Lung (tissue), 12 donors: ENCODE data around the gene SULT1E1. TPM values are rescaled to one million over a fixed set of nuclear protein-coding genes. Genes with fewer than 3 reads are reported as not detected.

ENCODE experiments used
- ATAC-seq: fragments of 200-7000 bp; cut with Tn5 transposase; one replicate; pipeline ENCODE4 v1.9.1; 2020; ENCODE audit warnings: moderate number of reproducible peaks; ENCODE audit not compliant: insufficient read depth, low FRiP score
- DNase-seq, 3 donors: peaks; one replicate each; pipeline ENCODE4 v3.0.0-alpha.2; 2013 to 2017
- H3K27ac ChIP-seq, 2 donors: one replicate each; pipeline ENCODE4 v1.5.1; 2013; ENCODE audit warnings: mild to moderate bottlenecking in 2 of 2, moderate library complexity in 2 of 2, control low read depth in 1 of 2, inconsistent platforms in 1 of 2, low read depth in 1 of 2, low read length in 1 of 2
- H3K27me3 ChIP-seq, 3 donors: one replicate each; pipeline ENCODE4 v1.5.1; 2013; ENCODE audit warnings: low read length in 2 of 3; ENCODE audit not compliant: control insufficient read depth in 3 of 3, insufficient read depth in 3 of 3
- H3K36me3 ChIP-seq, 4 donors: one replicate each; pipeline ENCODE4 v1.5.1; 2013; ENCODE audit warnings: low read length in 4 of 4, mild to moderate bottlenecking in 1 of 4, moderate library complexity in 1 of 4; ENCODE audit not compliant: control insufficient read depth in 4 of 4, insufficient read depth in 4 of 4
- H3K4me1 ChIP-seq, 5 donors: one replicate each; pipeline ENCODE4 v1.5.1; 2013; ENCODE audit warnings: low read length in 5 of 5, mild to moderate bottlenecking in 2 of 5, moderate library complexity in 1 of 5; ENCODE audit not compliant: control insufficient read depth in 5 of 5, insufficient read depth in 5 of 5
- H3K4me3 ChIP-seq: one replicate; pipeline ENCODE4 v1.5.1; 2013; ENCODE audit warnings: mild to moderate bottlenecking, control low read depth, moderate library complexity
- H3K9ac ChIP-seq, 2 donors: one replicate each; pipeline ENCODE4 v1.5.1; 2013; ENCODE audit warnings: low read length in 2 of 2, control low read depth in 1 of 2; ENCODE audit not compliant: insufficient read depth in 1 of 2
- H3K9me3 ChIP-seq, 4 donors: one replicate each; pipeline ENCODE4 v1.5.1; 2013; ENCODE audit warnings: low read length in 3 of 4, mild to moderate bottlenecking in 1 of 4, moderate library complexity in 1 of 4; ENCODE audit not compliant: control insufficient read depth in 4 of 4, insufficient read depth in 3 of 4
- whole genome bisulfite sequencing, 2 donors: extraction: QIAGEN DNeasy Blood & Tissue Kit; methylation state at CpG; one replicate each; pipeline ENCODE4 v1.1.7; 2013; 5-methylcytosine and 5-hydroxymethylcytosine counted together
- polyA plus RNA-seq, 2 donors: library from polyadenylated mRNA; stranded (reverse); fragments of 200-250 nt; gene quantifications; one replicate each; pipeline ENCODE4 v1.2.1, GENCODE V29; 2013
- total RNA-seq, 2 donors: library from RNA; depleted of rRNA in 1 of 2; stranded (reverse); fragments of >200 nt in 1 of 2; gene quantifications; one replicate each; pipeline ENCODE4 v1.2.1, GENCODE V29; 2014 to 2021
- TF ChIP-seq, protein P1 (sequence below): IDR thresholded peaks from 2 replicates; pipeline ENCODE4 v1.5.1; 2012; ENCODE audit warnings: mild to moderate bottlenecking; ENCODE audit errors: control extremely low read depth, extremely low read depth
- donor health status: control.
- donor health status: control.
- donor health status: Bipolar disorder and iron deficiency.
- donor health status: healthy.
- donor health status: DM: yes; HTN: yes; CAD: no.

Gene SULT1E1
- total and polyA plus RNA-seq, 4 donors, result 0.39 to 146 (median 3.6) TPM

GRCh38 chr4:69860521-69861298, 765 bp upstream of the SULT1E1 start:
- Histone ChIP-seq H3K4me3 (no peak overlapping the region), H3K9me3 (no peaks in the 10 kb centered on the region), H3K27me3 (no peaks in the 10 kb centered on the region), H3K36me3 (no peaks in the 10 kb centered on the region), H3K9ac (peak overlapping the region in 1 of 2 donors; percentile 3), H3K27ac (no peak overlapping the region), H3K4me1 (peaks cover 0 to 38% (median 0%) of the 10 kb centered on the region in 5 donors)
- TF ChIP-seq, protein P1, sequence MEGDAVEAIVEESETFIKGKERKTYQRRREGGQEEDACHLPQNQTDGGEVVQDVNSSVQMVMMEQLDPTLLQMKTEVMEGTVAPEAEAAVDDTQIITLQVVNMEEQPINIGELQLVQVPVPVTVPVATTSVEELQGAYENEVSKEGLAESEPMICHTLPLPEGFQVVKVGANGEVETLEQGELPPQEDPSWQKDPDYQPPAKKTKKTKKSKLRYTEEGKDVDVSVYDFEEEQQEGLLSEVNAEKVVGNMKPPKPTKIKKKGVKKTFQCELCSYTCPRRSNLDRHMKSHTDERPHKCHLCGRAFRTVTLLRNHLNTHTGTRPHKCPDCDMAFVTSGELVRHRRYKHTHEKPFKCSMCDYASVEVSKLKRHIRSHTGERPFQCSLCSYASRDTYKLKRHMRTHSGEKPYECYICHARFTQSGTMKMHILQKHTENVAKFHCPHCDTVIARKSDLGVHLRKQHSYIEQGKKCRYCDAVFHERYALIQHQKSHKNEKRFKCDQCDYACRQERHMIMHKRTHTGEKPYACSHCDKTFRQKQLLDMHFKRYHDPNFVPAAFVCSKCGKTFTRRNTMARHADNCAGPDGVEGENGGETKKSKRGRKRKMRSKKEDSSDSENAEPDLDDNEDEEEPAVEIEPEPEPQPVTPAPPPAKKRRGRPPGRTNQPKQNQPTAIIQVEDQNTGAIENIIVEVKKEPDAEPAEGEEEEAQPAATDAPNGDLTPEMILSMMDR, result no peak
- ATAC-seq (no peak), DNase-seq (no peak)
- WGBS, 2 donors, result 75 to 95% methylated on average over 1 of the region's 1 CpG

GRCh38 chr4:69859140-69859685, 732 bp downstream of the SULT1E1 start:
- TF ChIP-seq, protein P1, result no peak
- Histone ChIP-seq H3K36me3 (no peaks in the 10 kb centered on the region), H3K9me3 (no peaks in the 10 kb centered on the region), H3K4me1 (peaks cover 0 to 45% (median 0%) of the 10 kb centered on the region in 5 donors), H3K27me3 (no peaks in the 10 kb centered on the region), H3K9ac (peak overlapping the region in 1 of 2 donors; percentile 82), H3K27ac (no peak overlapping the region), H3K4me3 (no peak overlapping the region)
- peak in 1 of 3 donors; percentile 40 for DNase-seq
- WGBS, 2 donors, result 90 to 97% methylated on average over 1 of the region's 1 CpG
- no peak for ATAC-seq

- Histone ChIP-seq H3K4me3 (no peak overlapping the region), H3K9me3 (no peaks in the 10 kb centered on the region), H3K9ac (peak overlapping the region in 1 of 2 donors; percentile 82), H3K4me1 (peaks cover 0 to 45% (median 0%) of the 10 kb centered on the region in 5 donors), H3K36me3 (no peaks in the 10 kb centered on the region), H3K27me3 (no peaks in the 10 kb centered on the region), H3K27ac (no peak overlapping the region)
- TF ChIP-seq, protein P1, result no peak
- 7% methylated on average over 1 of the region's 1 CpG for WGBS, 2 donors
- DNase-seq (peak in 2 of 3 donors; percentile 90), ATAC-seq (no peak)
These were observed 1.3 kb downstream of the SULT1E1 start for GRCh38 chr4:69858690-69859089.
